KOPT-K1 (cell line): ENCODE measurements around the gene DISP2.
A peak's percentile ranks its signal among the peaks of the same experiment; 100 is the strongest.

ENCODE experiments used
- H3K27ac ChIP-seq: fragments of 200-600 bp; sonication (generic); 2 replicates; pipeline ENCODE4 v1.5.1; 2016; ENCODE audit warnings: antibody characterized with exemption, mild to moderate bottlenecking, low read depth, low read length; ENCODE audit not compliant: poor library complexity, severe bottlenecking
- H3K36me3 ChIP-seq: fragments of 200-600 bp; sonication (generic); 2 replicates; pipeline ENCODE4 v1.5.1; 2017; ENCODE audit warnings: antibody characterized with exemption, mild to moderate bottlenecking, low read length, moderate library complexity; ENCODE audit not compliant: insufficient read depth
- H3K9me3 ChIP-seq: fragments of 200-600 bp; sonication (generic); 2 replicates; pipeline ENCODE4 v1.5.1; 2017; ENCODE audit warnings: antibody characterized with exemption, low read length, mild to moderate bottlenecking; ENCODE audit not compliant: insufficient read depth, poor library complexity, severe bottlenecking

The DISP2 gene, protein sequence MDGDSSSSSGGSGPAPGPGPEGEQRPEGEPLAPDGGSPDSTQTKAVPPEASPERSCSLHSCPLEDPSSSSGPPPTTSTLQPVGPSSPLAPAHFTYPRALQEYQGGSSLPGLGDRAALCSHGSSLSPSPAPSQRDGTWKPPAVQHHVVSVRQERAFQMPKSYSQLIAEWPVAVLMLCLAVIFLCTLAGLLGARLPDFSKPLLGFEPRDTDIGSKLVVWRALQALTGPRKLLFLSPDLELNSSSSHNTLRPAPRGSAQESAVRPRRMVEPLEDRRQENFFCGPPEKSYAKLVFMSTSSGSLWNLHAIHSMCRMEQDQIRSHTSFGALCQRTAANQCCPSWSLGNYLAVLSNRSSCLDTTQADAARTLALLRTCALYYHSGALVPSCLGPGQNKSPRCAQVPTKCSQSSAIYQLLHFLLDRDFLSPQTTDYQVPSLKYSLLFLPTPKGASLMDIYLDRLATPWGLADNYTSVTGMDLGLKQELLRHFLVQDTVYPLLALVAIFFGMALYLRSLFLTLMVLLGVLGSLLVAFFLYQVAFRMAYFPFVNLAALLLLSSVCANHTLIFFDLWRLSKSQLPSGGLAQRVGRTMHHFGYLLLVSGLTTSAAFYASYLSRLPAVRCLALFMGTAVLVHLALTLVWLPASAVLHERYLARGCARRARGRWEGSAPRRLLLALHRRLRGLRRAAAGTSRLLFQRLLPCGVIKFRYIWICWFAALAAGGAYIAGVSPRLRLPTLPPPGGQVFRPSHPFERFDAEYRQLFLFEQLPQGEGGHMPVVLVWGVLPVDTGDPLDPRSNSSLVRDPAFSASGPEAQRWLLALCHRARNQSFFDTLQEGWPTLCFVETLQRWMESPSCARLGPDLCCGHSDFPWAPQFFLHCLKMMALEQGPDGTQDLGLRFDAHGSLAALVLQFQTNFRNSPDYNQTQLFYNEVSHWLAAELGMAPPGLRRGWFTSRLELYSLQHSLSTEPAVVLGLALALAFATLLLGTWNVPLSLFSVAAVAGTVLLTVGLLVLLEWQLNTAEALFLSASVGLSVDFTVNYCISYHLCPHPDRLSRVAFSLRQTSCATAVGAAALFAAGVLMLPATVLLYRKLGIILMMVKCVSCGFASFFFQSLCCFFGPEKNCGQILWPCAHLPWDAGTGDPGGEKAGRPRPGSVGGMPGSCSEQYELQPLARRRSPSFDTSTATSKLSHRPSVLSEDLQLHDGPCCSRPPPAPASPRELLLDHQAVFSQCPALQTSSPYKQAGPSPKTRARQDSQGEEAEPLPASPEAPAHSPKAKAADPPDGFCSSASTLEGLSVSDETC (N-terminal part only)

DNA sequence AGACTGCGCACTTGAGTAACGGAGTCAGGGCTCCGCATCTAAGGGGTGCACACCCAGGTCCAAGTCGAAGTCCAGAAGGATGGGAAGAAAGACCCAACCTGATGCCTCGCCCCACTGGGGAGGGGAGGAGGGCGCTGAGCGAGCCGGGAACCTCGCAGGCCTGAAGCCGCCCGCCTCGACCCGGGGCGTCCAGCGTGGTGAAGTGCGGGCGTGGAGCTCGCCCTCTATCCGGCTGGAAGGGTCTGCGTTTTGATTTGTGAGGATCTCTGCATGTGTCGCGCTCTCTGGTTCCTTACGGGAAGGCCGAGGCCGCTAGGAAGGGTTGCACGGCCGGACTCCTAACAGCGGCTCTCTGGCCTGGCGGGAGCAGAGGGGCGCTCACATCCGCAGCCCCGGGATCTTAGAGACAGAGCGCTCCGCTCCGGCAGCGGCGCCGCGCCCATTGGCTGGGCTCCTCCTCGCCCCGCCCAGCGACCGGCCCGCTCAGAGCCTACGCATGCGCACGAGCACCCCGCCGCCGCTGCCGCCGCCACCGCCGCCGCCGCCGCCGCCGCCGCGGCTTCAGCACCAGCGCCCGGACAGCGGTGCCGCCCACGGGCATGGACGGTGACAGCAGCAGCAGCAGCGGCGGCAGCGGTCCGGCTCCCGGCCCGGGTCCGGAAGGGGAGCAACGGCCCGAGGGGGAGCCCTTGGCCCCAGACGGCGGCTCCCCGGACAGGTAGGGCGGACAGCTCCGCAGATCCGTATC, at the start of gene DISP2:
DISP2 (plus strand) TSS at position 497 of the 748 bp plus-strand sequence; CDS start at position 600, 103 bp downstream.
- Histone ChIP-seq H3K36me3 (no peaks in the 10 kb centered on the region), H3K9me3 (no peaks in the 10 kb centered on the region), H3K27ac (no peak within 1 kb of the TSS)

DNA sequence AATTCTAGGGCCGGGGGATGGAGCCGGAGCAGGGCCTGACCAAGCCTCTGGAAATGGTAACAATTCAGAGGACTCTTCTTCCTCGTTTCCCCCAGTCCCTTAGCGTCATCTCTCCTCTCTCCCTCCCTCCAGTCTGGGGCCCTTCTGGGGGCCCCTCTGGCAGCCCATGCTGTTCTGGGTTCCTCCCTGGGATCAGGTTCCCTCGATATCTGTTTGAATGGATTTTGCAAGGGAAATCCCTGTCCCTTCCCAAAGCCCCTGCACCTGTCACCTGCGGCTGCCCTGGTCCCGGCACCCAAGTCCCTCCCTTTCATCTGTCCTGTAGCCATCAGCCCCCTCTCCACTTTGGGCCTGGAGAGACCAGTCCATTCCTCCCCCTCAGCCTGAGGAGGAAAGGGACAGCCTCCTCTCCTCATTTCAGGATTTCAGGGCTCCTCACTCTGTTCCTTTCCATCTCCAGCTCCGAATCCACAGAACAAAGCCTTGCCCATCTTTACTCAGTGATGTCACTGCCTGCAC, 48.6 kb upstream of the DISP2 start:
- Histone ChIP-seq H3K9me3 (no peaks in the 10 kb centered on the region), H3K27ac (peak overlapping the region; percentile 99), H3K36me3 (no peaks in the 10 kb centered on the region)

DNA sequence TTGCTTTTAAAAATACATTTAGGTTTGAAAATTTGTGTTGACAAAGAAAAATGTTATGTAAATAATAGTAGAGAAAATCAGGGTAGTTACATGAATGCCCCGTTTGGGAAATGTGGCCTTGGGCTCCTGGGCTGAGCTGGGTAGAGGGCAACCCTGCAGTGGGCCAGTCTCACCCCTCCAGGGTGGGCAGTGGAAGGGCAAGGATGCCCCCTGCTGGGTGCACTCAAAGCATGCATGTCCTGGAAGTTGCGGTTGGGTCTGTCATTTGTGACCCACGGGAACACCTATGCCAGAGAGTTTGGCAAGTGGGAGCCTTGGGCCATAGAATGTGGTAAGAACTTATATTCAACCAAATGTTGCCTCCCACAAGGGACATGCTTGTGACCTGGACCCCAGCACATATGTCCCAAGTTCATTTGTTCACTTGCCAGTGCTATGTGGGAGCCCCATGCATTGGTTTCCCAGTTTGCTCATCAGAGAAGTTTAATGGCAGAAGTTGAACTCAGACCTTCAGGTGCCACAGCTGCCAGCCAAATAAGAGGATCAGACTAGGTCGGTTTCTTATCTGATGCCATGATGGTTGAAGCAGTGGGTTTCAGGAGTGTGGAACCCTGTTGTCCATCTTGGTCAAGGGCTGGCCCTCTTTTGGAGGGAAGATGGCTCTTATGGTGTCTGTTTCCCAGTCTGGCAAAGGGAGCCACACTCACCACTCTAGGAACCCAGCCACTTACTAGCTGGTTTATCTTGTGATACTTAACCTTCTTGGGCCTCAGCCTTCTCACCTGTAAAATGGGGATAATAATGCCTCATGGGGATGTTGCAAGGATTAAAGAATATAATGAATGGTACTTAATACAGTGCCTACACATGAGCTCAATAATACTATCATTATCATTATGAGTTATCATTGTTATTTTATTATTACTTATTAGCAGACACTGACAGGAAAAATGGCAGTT, 47.7 kb upstream of the DISP2 start:
- no peaks in the 10 kb centered on the region for H3K36me3 ChIP-seq
- no peaks in the 10 kb centered on the region for H3K9me3 ChIP-seq
- H3K27ac ChIP-seq: no peak overlapping the region

DNA sequence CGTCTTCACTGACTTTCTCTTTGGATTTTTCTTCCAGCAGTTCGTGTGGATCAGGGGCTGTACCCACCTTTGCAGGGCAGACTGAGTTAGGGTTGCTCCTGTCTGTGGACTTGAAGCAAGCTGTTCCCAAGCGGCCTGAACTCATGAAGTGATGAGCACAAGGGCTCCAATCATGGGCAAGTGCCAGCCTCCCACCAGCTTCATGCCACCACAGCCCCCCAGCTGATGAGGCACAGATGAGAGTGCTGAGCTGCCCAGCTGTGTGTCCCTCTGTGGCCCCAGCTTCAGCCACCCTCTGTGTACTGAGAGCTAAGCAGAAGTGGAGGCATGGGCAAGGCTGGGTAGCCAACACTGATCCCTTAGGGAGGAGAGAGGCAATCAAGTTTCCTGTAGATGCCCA, 47.0 kb upstream of the DISP2 start:
- Histone ChIP-seq H3K27ac (no peak overlapping the region), H3K36me3 (no peaks in the 10 kb centered on the region), H3K9me3 (no peaks in the 10 kb centered on the region)

DNA sequence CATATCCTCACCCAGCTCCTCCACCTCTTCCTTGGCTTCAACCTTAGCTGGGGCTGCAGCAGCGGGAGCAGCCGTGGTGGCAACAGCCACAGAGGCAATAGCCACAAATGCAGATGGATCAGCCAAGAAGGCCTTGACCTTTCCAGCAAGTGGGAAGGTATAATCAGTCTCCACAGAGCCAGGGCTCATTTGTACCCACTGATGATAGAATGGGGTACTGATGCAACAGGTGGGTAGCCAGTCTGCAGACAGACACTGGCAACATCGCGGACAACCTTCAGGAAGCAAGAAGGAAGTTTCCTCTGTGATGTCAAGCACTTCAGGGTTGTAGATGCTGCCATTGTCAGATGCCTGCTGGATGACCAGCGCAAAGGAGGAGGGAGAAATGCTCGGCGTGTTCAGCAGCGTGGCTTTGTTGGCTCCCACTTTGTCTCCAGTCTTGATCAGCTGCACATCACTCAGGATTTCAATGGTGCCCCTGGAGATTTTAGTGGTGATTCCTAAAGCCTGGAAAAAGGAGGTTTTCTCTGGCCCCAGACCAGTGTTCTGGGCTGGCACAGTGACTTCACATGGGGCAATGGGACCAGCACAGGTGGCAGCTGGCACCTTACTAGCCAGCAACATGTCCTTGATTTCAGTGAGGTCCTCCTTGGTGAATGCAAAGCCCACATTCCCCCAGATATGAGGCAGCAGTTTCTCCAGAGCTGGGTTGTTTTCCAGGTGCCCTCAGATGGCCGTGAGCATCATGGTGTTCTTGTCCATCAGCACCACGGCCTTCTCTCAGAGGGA, 45.5 kb upstream of the DISP2 start:
- Histone ChIP-seq H3K36me3 (no peaks in the 10 kb centered on the region), H3K9me3 (no peaks in the 10 kb centered on the region), H3K27ac (no peak overlapping the region)

DNA sequence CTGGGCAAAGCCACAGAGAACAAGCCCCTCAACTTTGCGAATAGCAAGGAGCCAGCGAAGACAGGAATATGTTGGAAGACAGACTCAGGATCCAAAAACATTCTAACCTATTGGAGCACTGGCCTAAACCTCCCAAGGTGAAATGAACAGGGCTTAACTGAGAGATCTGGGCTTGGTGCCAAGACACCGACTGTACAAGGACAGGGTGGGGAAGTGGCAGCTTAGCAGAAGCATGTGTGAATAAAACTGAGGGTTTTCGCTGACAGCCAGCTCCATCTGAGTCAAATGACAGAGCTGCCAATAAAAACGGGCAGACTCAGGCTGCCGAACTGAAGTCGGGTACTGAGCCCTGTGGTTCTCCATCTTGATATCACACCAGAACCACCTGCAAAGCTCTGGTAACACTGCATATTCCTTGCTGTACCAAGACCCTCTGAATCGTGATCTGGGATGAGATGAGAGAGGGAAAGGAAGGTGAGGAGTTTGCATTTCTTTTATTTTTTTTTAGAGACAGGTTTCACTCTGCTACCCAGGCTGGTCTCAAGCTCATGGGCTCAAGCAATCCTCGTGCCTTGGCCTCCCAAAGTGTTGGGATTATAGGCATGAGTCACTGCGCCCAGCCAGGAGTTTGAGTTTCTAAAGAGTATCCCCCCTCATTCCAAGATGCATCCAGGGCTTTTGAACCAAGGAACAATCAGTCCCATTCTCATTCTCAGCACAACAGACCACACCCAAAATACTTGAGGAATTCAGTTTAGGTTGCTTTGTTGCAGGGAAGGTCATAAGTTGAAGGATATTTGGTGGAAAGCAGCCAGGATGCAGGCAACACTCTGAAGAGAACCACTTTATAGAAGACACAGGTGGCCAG, 44.3 kb upstream of the DISP2 start:
- H3K36me3 ChIP-seq: no peaks in the 10 kb centered on the region
- no peak overlapping the region for H3K27ac ChIP-seq
- no peaks in the 10 kb centered on the region for H3K9me3 ChIP-seq

DNA sequence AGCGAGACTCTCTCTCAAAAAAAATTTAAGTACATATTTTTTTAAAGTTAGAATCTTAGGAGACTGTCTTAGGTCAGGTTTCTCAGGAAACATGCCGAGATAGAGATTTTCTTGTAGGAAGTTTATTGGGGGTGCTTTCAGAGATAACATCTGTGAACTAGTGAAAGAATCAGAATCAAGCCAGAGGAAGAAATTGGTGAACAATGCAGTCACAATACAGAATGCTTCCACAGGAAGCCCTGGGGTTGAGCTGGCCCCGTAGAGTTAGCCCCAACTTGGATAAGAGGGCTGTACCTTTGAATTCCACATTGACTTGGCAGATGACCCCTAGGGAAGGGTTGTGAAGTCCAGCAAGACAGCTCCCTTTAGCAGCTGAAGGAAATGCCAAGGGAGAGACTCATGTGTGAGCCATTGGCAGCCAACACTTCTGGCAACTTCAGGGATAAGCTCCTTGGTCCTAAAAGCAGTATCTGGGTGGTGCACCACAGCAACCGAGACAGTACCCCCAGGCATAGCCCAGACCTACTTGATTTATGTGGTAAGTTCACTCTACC, 43.2 kb upstream of the DISP2 start:
- Histone ChIP-seq H3K27ac (no peak overlapping the region), H3K9me3 (no peaks in the 10 kb centered on the region), H3K36me3 (no peaks in the 10 kb centered on the region)

DNA sequence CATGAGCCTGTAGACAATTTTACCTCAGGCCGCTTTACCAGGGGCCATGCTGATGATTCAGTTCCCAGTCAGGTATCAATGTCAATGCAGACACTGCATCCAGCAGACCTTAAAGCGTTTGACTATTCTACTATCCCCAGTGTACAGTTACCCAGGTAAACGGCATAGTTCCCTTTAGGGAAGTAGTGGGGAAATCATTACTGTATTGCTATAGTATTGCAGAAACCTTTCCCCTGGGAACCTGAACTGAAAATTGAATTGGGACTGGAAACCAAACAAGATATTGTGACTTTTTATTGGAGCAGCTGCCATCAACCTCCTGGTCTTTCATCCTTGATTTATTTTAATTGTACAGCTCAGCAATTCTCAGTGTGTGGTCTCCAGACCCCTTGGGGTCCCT, 41.1 kb upstream of the DISP2 start:
- Histone ChIP-seq H3K9me3 (no peaks in the 10 kb centered on the region), H3K36me3 (no peaks in the 10 kb centered on the region), H3K27ac (no peak overlapping the region)

DNA sequence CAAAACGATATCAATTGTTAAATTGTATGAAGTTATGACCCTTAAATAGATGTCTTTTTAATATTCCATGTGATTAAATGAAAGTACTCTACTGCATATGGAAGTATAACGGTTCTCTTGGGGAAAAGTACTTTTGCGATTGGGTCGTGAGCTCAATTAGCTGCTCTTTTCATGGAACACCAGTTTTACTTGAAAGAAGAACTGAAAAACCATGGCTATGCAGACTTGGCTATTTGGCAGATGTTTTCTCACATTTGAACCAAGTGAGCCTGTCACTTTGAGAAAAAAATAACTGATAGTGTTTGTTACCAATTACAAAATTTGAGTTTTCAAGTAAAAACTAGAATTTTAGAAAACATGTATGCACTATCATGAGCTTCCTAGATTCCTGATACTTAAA, 40.4 kb upstream of the DISP2 start:
- no peaks in the 10 kb centered on the region for H3K9me3 ChIP-seq
- H3K36me3 ChIP-seq: no peaks in the 10 kb centered on the region
- H3K27ac ChIP-seq: no peak overlapping the region

DNA sequence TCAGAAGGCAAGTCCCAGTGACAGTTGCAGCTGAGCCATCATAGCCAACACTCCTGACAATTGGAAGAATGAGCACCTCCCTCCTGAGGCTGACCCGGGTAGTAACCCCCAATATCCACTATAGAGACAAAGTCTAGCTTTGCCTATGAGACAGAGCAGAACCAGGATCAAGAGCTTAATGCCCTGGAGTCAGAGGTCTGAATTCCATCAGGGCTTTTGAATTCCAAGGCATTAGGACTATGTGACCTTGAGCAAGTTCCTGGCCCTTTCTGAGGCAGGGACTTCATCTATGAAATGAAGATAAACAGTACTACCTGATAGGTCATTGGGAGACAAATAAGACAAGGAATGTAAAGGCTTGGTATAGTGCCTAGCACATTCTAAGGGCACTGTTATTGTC, 37.6 kb upstream of the DISP2 start:
- no peaks in the 10 kb centered on the region for H3K9me3 ChIP-seq
- no peaks in the 10 kb centered on the region for H3K36me3 ChIP-seq
- H3K27ac ChIP-seq: no peak overlapping the region

DNA sequence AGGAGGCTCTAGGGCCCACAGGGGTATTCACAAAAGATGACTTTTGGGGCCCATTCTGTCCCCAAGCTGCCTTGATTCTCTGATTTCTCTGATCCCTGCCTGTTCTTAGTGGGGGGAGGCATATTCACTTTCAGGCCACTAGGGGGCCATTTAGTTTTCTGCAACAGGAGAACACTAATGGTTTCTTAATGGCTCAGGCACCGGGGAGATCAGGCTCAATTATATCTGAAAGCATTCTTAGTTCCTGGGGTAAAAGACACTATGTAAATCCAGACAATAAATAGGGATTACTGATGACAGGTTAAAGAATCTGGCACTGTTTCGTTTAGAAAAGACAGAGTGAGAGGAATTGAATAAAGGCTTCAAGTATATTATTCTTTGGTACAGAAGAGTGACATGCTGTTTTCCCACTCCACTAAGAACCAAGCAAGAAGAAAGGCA, 37.1 kb upstream of the DISP2 start:
- H3K27ac ChIP-seq: no peak overlapping the region
- no peaks in the 10 kb centered on the region for H3K9me3 ChIP-seq
- H3K36me3 ChIP-seq: no peaks in the 10 kb centered on the region
